ENCODE measurements around the gene SMYD4. TPM values are rescaled to one million over a fixed set of nuclear protein-coding genes. Genes with fewer than 3 reads are reported as not detected.
A peak's percentile ranks its signal among the peaks of the same experiment; 100 is the strongest.

Gene SMYD4
- total and polyA plus RNA-seq, 4 experiments from 2014 or later = 3.1 to 31.5 (median 25.7) TPM

- H3K4me3 ChIP-seq (ENCODE audit: low read length in 2 of 2) = no peak overlapping the region
- H3K27ac ChIP-seq (ENCODE audit: low read depth, low read length) = peak overlapping the region; percentile 43
- DNase-seq = no peak
- H3K4me1 ChIP-seq (ENCODE audit: insufficient read depth, low read length) = peaks cover 34% of the 10 kb centered on the region
- Mint-ChIP-seq H3K4me1 (peaks cover 19 to 54% (median 22%) of the 10 kb centered on the region in 4 donors), H3K36me3 (no peaks in the 10 kb centered on the region), H3K4me3 (peak overlapping the region in 7 of 8 donors; percentile 48 to 86 (median 67)), H3K27ac (peak overlapping the region in 6 of 7 donors; percentile 79 to 97 (median 94)), H3K9me3 (no peaks in the 10 kb centered on the region), H3K27me3 (no peaks in the 10 kb centered on the region)
- no peaks in the 10 kb centered on the region for H3K27me3 ChIP-seq (ENCODE audit: insufficient read depth, low read length)
- H3K9me3 ChIP-seq (ENCODE audit: control insufficient read depth in 1 of 2, low read length in 2 of 2) = no peaks in the 10 kb centered on the region
- POLR2A ChIA-PET (ENCODE audit: partially characterized antibody) = interaction anchor here (0.8 to 4.8 kb wide), 13 partner anchors 10 to 114 kb away, joined by 3 to 62 read pairs (median 8); partner anchors contain the start of genes RILP, RPA1, SMYD4 and WDR81
- CTCF ChIA-PET (ENCODE audit: partially characterized antibody) = interaction anchor here (0.8 to 3.1 kb wide), 9 partner anchors 12 to 107 kb away, joined by 3 to 21 read pairs (median 3); no protein-coding TSS in a partner anchor
- intact Hi-C loops (cut with micrococcal nuclease) = loop anchor here (5.0 kb wide), 1 partner anchor 41 kb away; the partner anchor contains the start of gene WDR81
- H3K36me3 ChIP-seq (ENCODE audit: insufficient read depth, low read length) = no peaks in the 10 kb centered on the region
Observed at GRCh38 chr17:1762901-1763898, 66.5 kb downstream of the SMYD4 start.

- peak overlapping the region; percentile 43 for H3K27ac ChIP-seq (ENCODE audit: low read depth, low read length)
- intact Hi-C loops (cut with micrococcal nuclease) = loop anchor here (5.0 kb wide), 1 partner anchor 40 kb away; the partner anchor contains the start of gene WDR81
Observed at GRCh38 chr17:1762233-1762900, 67.3 kb downstream of the SMYD4 start.

GRCh38 chr17:1759529-1759928, 70.2 kb downstream of the SMYD4 start:
- CTCF ChIA-PET (ENCODE audit: partially characterized antibody) = no interaction called here
- no peak for DNase-seq
- no peaks in the 10 kb centered on the region for H3K27me3 ChIP-seq (ENCODE audit: insufficient read depth, low read length)
- Mint-ChIP-seq H3K36me3 (no peaks in the 10 kb centered on the region), H3K9me3 (no peaks in the 10 kb centered on the region), H3K4me1 (peaks cover 16 to 48% (median 18%) of the 10 kb centered on the region in 4 donors), H3K4me3 (no peak overlapping the region), H3K27ac (peak overlapping the region in 2 of 7 donors; percentile 55 to 59), H3K27me3 (peaks cover 0 to 2% of the 10 kb centered on the region in 2 donors)
- no peak overlapping the region for H3K4me3 ChIP-seq (ENCODE audit: low read length in 2 of 2)
- H3K27ac ChIP-seq (ENCODE audit: low read depth, low read length) = no peak overlapping the region
- no peaks in the 10 kb centered on the region for H3K9me3 ChIP-seq (ENCODE audit: control insufficient read depth in 1 of 2, low read length in 2 of 2)
- POLR2A ChIA-PET (ENCODE audit: partially characterized antibody) = interaction anchor here (1.3 kb wide), 1 partner anchor 43 kb away, joined by 4 read pairs; no protein-coding TSS in a partner anchor
- intact Hi-C loops (cut with micrococcal nuclease) = no loop called here
- peaks cover 31% of the 10 kb centered on the region for H3K4me1 ChIP-seq (ENCODE audit: insufficient read depth, low read length)
- H3K36me3 ChIP-seq (ENCODE audit: insufficient read depth, low read length) = no peaks in the 10 kb centered on the region

More at GRCh38 chr17:1762233-1762900, 67.3 kb downstream of the SMYD4 start:
- CTCF ChIA-PET (ENCODE audit: partially characterized antibody) = interaction anchor here (0.8 to 3.1 kb wide), 5 partner anchors 13 to 43 kb away, joined by 3 to 21 read pairs (median 9); no protein-coding TSS in a partner anchor
- Mint-ChIP-seq H3K27me3 (no peaks in the 10 kb centered on the region), H3K9me3 (no peaks in the 10 kb centered on the region), H3K27ac (peak overlapping the region in 6 of 7 donors; percentile 57 to 96 (median 80)), H3K4me1 (peaks cover 17 to 48% (median 19%) of the 10 kb centered on the region in 4 donors), H3K4me3 (peak overlapping the region in 3 of 8 donors; percentile 25 to 57 (median 54)), H3K36me3 (no peaks in the 10 kb centered on the region)
- Histone ChIP-seq H3K4me3 (ENCODE audit: low read length in 2 of 2) (no peak overlapping the region), H3K27me3 (ENCODE audit: insufficient read depth, low read length) (no peaks in the 10 kb centered on the region), H3K9me3 (ENCODE audit: control insufficient read depth in 1 of 2, low read length in 2 of 2) (no peaks in the 10 kb centered on the region), H3K4me1 (ENCODE audit: insufficient read depth, low read length) (peaks cover 34% of the 10 kb centered on the region), H3K36me3 (ENCODE audit: insufficient read depth, low read length) (no peaks in the 10 kb centered on the region)
- POLR2A ChIA-PET (ENCODE audit: partially characterized antibody) = interaction anchor here (1.2 to 4.8 kb wide), 6 partner anchors 9 to 113 kb away, joined by 3 to 62 read pairs (median 14); partner anchors contain the start of genes RILP, RPA1, SMYD4 and WDR81
- no peak for DNase-seq

- no peaks in the 10 kb centered on the region for H3K9me3 ChIP-seq (ENCODE audit: control insufficient read depth in 1 of 2, low read length in 2 of 2)
- no peak overlapping the region for H3K4me3 ChIP-seq (ENCODE audit: low read length in 2 of 2)
- no peaks in the 10 kb centered on the region for H3K27me3 ChIP-seq (ENCODE audit: insufficient read depth, low read length)
- no peak overlapping the region for H3K27ac ChIP-seq (ENCODE audit: low read depth, low read length)
- H3K36me3 ChIP-seq (ENCODE audit: insufficient read depth, low read length) = no peaks in the 10 kb centered on the region
- Mint-ChIP-seq H3K9me3 (no peaks in the 10 kb centered on the region), H3K4me3 (no peak overlapping the region), H3K36me3 (no peaks in the 10 kb centered on the region), H3K27me3 (peaks cover 0 to 2% of the 10 kb centered on the region in 2 donors), H3K4me1 (peaks cover 9 to 41% (median 11%) of the 10 kb centered on the region in 4 donors), H3K27ac (peak overlapping the region in 5 of 7 donors; percentile 29 to 83 (median 45))
- intact Hi-C loops (cut with micrococcal nuclease) = no loop called here
- DNase-seq = no peak
- peaks cover 24% of the 10 kb centered on the region for H3K4me1 ChIP-seq (ENCODE audit: insufficient read depth, low read length)
- ChIA-PET CTCF (ENCODE audit: partially characterized antibody) (no interaction called here), POLR2A (ENCODE audit: partially characterized antibody) (no interaction called here)
Observed at GRCh38 chr17:1758807-1759206, 70.9 kb downstream of the SMYD4 start.

- ChIA-PET POLR2A (ENCODE audit: partially characterized antibody) (interaction anchor here (0.6 kb wide), 1 partner anchor 74 kb away, joined by 3 read pairs; the partner anchor contains the start of gene SMYD4), CTCF (ENCODE audit: partially characterized antibody) (interaction anchor here (0.9 to 2.4 kb wide), 2 partner anchors 18 to 35 kb away, joined by 3 to 8 read pairs; no protein-coding TSS in a partner anchor)
- no peak overlapping the region for H3K27ac ChIP-seq (ENCODE audit: low read depth, low read length)
Observed at GRCh38 chr17:1755827-1756262, 73.9 kb downstream of the SMYD4 start.

GRCh38 chr17:1755252-1755826, 74.4 kb downstream of the SMYD4 start:
- Histone ChIP-seq H3K27me3 (ENCODE audit: insufficient read depth, low read length) (no peaks in the 10 kb centered on the region), H3K4me1 (ENCODE audit: insufficient read depth, low read length) (no peaks in the 10 kb centered on the region), H3K9me3 (ENCODE audit: control insufficient read depth in 1 of 2, low read length in 2 of 2) (no peaks in the 10 kb centered on the region), H3K36me3 (ENCODE audit: insufficient read depth, low read length) (no peaks in the 10 kb centered on the region), H3K27ac (ENCODE audit: low read depth, low read length) (no peak overlapping the region), H3K4me3 (ENCODE audit: low read length in 2 of 2) (no peak overlapping the region)
- Mint-ChIP-seq H3K9me3 (no peaks in the 10 kb centered on the region), H3K27me3 (peaks cover 0 to 2% of the 10 kb centered on the region in 2 donors), H3K27ac (peak overlapping the region in 1 of 7 donors; percentile 24), H3K4me3 (no peak overlapping the region), H3K4me1 (peaks cover 0 to 11% (median 1%) of the 10 kb centered on the region in 4 donors), H3K36me3 (no peaks in the 10 kb centered on the region)
- ChIA-PET CTCF (ENCODE audit: partially characterized antibody) (interaction anchor here (0.9 kb wide), 1 partner anchor 18 kb away, joined by 3 read pairs; no protein-coding TSS in a partner anchor), POLR2A (ENCODE audit: partially characterized antibody) (interaction anchor here (0.6 to 1.1 kb wide), 3 partner anchors 9 to 74 kb away, joined by 3 read pairs; partner anchors contain the start of gene SMYD4)
- intact Hi-C loops (cut with micrococcal nuclease) = no loop called here
- DNase-seq = no peak

More at GRCh38 chr17:1755827-1756262, 73.9 kb downstream of the SMYD4 start:
- H3K36me3 Mint-ChIP-seq = no peaks in the 10 kb centered on the region
- peak overlapping the region in 3 of 7 donors; percentile 13 to 81 (median 70) for H3K27ac Mint-ChIP-seq
- intact Hi-C loops (cut with micrococcal nuclease) = no loop called here
- Histone ChIP-seq H3K9me3 (ENCODE audit: control insufficient read depth in 1 of 2, low read length in 2 of 2) (no peaks in the 10 kb centered on the region), H3K36me3 (ENCODE audit: insufficient read depth, low read length) (no peaks in the 10 kb centered on the region), H3K4me3 (ENCODE audit: low read length in 2 of 2) (no peak overlapping the region), H3K27me3 (ENCODE audit: insufficient read depth, low read length) (no peaks in the 10 kb centered on the region), H3K4me1 (ENCODE audit: insufficient read depth, low read length) (no peaks in the 10 kb centered on the region)
- no peak for DNase-seq
- H3K4me1 Mint-ChIP-seq = peaks cover 0 to 11% (median 1%) of the 10 kb centered on the region in 4 donors
- H3K4me3 Mint-ChIP-seq = no peak overlapping the region
- H3K27me3 Mint-ChIP-seq = peaks cover 0 to 2% of the 10 kb centered on the region in 2 donors
- no peaks in the 10 kb centered on the region for H3K9me3 Mint-ChIP-seq

Measured in CD4-positive, alpha-beta memory T cell (primary cell).